Myocyte (in vitro differentiated cells): Measurements from ENCODE around the gene DAO. TPM values are rescaled to one million over a fixed set of nuclear protein-coding genes. Genes with fewer than 3 reads are reported as not detected.

Experiments
- DNase-seq: peaks from one replicate; pipeline ENCODE4 v3.0.0-alpha.2; 2012; ENCODE audit warnings: low read depth
- microRNA counts: library from miRNA; unstranded; fragments of <30 nt; microRNA quantifications from one replicate; lab custom pipeline; 2016
- microRNA-seq: library from miRNA; unstranded; fragments of <30 nt; microRNA quantifications from one replicate; pipeline ENCODE4, GENCODE V29; 2016
- total RNA-seq: library from RNA; depleted of rRNA; stranded (reverse); fragments of >200 nt; gene quantifications from 2 replicates; pipeline ENCODE4 v1.2.3, GENCODE V29; 2014

DAO gene
- total RNA-seq, 1 donor from 2014 or later: not detected

DNA sequence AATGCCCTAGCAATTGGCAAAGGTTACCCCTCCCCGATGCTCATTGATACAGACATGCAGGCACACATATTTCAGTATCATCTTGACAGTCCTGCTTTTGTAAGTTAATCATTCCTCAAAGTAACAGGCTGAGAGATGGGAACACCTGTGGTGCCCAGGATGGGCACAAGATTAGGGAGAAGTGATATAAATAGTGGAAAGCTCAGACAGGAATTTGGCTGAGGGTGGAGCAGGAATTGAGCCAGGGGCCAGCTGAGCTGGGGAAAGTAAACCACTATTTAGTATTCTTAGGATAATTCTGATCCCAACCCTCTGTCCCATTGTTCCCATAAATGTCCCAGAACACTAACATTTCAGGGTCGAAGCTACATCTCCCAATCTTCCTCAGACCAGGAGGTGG lies 38.3 kb downstream of the DAO start:
- DNase-seq: peak; percentile 64

DNA sequence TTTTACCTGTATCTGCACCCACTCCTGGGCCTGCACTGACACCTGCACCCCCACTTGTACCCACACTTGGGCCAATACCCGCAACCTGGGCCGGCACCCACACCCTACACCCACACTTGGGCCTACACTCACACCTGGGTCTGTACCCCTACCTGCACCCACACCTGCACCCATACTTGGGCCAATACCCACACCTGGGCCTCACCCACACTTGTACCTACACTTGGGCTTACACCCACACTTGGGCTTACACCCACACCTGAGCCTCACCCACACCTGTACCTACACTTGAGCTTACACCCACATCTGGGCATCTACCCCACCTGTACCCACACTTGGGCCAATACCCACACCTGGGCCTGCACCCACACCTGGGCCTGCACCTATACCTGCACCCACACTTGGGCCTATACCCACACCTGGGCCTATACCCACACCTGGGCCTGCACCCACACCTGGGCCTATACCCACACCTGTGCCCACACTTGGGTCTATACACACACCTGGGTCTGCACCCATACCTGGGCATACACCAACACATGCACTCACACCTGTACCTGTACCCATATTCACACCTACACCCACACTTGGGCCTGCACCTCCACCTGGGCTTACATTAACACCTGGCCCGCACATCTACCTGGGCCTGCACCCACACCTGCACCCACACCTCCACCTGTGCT lies 39.2 kb downstream of the DAO start:
- DNase-seq: no peak

DNA sequence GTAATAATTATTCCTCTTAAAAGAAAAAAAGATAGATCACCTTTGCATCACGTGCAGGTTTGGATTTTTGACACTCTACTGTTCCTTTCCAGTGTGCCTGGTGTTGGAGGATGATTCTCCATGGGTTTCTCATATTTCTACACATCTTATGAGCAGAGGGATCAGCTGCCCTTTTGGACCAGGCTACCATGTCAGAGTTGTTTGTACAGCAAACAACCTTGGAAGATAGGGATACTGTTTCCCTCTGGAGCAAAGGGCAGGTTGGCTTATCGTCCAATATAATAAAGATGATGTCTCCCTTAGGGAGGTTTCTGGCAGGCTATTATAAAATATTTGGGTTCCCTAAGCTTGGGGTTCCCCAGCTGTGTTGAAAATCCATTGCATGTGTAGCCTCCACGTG lies 42.1 kb downstream of the DAO start:
- DNase-seq: no peak

DNA sequence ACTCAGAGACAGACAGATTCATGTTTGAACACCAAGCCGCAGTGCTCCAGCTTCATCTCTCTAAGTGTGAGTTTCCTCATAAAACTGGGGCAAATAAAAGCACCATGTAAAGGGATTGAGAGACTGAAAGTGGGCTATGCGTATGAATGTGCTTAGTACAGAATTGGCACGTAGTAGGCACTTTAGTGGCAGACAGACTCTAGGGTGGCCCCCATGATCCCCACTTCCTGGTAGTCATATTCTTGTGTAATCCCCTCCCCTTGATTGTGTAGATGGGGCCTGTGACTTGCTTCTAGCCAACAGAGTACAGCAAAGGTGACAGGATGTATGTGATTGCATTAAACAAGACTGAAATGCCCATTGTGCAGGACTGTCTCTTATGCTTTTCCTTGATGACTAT lies 43.0 kb downstream of the DAO start:
- DNase-seq: no peak

DNA sequence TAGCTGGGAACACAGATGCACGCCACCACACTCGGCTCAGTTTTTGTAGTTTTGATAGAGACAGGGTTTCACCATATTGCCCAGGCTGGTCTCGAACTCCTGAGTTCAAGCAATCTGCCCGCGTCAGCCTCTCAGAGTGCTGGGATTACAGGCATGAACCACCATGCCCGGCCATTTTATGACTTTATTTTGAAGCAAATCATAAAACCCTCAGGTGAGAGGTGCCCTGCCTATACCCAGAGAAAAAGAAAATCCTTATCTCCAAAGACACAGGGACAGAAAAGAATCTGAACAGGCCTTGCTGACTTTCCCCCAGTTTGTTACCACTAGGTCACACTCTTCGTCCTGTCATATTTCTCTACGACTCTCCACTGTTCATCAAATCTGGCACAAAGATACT lies 48.8 kb downstream of the DAO start:
- no peak for DNase-seq

DNA sequence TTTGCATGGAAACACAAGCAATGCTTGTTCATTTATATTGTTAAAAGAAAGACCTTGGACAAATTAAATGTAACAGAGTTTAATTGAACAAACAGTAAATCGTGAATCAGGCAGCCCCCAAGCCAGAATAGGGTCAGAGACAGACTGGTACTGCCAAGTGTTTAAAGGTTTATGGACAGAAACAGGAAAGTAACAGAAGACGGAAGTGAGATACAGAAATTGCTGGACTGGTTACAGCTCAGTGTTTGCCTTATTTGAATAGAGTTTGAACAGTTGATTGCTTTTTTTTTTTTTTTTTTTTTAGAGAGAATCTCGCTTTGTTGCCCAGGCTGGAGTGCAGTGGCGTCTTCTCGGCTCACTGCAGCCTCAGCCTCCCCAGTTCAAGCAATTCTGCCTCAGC lies 50.3 kb downstream of the DAO start:
- no peak for DNase-seq

DNA sequence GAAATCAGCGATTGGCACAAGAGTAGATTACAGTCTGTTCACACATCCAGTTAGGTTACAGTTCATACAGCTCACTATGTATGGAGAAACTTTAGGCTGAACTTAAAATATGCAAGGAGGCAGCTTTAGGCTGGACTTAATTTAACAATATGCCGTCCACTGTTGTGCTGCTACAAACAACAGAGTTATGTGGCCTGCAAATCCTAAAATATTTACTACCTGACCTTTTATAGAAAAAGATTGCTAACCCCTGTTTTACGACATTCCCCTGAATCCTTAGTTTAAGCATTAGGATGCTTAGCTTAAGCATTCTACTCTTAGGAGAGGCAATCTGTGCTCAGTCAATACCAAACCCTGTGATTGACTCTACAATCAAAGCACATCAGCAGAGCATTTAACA lies 50.9 kb downstream of the DAO start:
- DNase-seq: no peak

DNA sequence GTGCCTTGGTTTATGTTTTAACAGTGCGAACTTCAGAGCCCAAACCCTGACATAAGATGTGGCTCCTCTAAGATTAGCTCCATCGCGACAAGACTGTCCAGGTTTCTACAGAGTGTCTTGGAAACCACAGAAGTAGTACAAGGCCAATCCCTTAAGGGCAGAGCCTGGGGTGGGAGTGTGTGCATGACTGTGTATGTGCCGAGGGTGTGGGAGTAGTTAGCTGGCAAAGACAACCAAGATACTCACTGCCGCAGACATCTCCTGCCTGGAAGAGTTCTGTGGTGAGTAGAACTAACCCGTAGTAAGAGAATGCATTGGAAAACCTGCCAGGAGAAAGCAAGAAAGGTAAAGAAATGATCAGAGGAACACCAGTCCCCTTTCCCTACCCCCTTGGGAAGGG lies 54.1 kb downstream of the DAO start:
- no peak for DNase-seq

DNA sequence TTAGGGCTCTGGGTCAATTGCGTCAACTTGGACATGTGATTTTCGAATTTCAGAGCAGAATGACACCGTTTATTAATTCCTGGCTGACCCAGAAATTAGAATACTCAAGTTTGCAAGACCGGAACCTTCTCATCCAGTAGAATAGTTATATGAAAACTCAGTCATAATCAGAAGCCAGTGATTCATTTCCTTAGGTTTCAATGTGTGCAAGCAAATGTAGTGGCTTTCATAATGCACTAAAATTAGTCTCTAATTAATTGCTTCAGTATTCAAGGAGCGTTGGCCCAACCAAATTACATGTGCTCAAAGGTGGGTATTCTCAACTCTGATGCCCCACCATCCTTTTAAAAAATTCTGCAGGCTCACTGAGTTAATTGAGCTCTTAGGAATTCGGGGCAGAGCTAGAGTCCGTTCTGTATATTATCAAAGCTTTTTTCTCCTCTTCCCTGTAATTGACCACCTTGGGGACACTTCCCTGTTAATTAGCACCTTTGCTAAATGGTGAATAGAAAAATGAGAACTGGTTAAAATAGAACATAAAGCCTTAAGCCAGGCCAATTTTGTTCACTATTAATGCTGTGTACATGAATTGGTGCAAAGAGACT lies 55.4 kb downstream of the DAO start:
- DNase-seq: no peak

DNA sequence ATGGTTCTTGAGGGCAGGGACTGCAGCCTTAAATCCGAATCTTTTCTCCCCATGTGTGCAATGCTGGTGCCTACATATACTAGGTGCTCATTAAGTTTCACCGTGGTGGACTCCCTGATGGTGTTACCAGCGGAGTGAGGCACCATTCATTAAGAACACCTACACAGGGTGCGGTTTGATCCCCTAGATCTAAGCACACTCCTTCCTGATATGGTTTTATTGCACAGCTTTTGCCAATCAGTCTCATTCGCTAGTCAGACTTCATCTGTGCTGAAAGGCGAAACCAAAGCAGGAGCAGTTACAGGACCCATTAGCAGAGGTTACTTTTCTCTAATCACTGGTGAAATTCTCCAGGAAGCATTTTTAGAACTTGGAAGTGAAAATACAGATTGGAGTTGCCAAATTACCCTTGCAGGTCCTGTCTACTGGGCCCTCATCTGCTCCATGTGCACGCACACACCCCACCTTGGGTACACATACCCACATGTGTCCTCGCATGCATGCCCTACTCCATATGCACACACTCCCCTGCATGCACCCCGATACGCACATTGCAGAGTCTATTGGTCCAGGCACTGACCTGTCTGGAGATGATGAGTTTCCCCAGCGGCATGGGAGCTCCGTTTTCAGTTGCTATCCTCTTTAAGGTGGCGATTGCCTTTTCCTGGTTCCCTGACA lies 58.5 kb downstream of the DAO start:
- no peak for DNase-seq

DNA sequence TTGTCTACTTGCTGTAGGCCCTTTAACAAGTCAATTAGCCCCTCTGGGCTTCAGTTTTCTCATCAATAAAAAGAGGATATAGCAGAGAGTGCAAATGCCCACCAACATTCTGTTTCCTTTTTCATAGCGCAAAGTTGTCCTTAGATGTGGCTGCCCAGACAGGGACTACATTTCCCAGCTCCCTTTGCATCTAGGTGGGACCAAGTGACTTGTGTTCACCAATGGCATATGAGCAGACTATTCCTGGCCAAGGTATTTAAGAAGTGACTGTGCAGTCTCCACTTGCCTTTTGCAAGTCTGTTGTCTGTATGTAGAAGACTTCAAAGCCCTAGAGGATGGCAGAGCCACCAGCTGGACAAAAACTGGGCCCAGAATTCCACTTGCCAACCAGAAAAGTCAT lies 59.7 kb downstream of the DAO start:
- peak; percentile 40 for DNase-seq

DNA sequence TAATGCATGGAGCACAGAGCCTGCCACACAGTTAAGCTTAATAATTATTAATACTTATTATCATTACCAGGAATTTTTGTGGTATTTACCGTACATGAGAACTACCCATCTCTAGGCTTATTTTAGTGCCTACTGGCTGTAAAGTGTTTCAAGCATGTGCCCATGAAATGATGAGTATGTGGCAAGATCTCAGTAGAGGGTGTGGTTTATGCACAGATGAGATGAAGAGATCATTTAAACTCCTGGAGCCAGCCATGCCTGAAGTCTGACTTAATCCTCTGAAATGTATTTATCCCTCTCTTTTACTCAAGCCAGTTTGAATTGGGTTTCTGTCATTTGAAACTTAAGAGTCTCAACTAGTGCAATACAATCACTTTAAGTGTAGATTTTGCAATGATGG lies 60.2 kb downstream of the DAO start:
- DNase-seq: no peak

DNA sequence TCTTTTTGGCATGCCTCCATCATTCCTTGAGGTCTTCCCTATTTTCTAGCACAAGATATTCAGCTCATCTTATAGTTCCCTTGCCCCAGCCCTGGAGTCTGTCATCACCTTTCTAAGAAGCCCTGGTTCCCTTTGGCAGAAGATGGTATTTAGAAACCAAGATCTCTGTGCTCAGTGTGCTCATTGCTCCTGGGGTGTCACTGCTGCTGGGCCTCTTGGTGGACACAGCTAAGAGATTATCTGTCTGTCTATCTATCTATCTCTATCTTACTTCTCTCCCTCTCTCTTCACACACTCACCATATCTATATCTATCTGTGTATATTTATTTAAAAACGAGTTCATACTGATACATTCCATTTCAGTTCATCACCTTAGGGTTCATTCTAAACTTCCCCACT lies 67.2 kb downstream of the DAO start:
- no peak for DNase-seq

DNA sequence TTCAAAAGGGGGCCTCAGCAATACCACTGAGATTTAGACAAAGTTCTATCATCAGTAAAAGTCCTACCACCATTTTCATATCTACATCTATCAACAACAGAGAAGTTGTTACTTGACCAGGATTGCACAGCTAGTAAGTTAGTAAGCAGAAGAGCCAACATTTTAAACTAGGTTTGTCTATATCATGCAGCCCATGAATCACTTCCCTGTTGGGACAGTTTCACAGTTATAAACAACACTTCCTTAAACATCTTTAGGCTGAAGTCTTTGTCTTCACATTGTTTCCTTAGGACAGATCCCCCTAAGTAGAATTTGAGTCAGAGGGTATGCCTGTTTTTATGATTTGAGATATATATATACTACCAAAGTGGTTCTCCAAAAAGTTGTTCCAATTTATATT lies 68.5 kb downstream of the DAO start:
- no peak for DNase-seq

DNA sequence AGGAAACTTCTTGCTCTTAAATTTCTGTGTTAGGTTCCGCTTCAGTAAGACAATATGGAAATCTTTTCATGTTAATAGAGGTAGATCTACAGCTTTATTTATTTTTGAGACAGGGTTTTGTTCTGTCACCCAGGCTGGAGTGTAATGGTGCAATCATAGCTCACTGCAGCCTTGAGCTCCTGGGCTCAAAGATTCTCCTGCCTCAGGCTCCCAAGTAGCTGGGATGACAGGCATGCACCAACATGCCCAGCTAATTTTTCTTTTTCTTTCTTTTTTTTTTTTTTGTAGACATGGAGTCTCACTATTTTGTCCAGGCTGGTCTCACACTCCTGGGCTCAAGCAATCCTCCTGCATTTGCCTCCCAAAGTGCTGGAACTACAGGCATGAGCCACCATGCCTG lies 70.1 kb downstream of the DAO start:
- DNase-seq: no peak

MicroRNAs encoded within 50 kb of the gene (microRNA counts, 767-probe panel; counts per million panel counts)
- not detected for microRNA hsa-miR-619 (lab: Ali Mortazavi, UCI)

Small RNAs within 50 kb of the gene (microRNA-seq; reads per million reads assigned to microRNA genes)
- not detected for gene MIR619

Other genes starting within 250 kb of the DAO start
- 2.4 and 2.9 TPM in 2 replicates for gene SELPLG, start 246.2 kb upstream of the DAO start, total RNA-seq
- 80.3 and 85.3 TPM in 2 replicates for gene CORO1C, start 148.6 kb upstream of the DAO start, total RNA-seq
- 12.2 and 14.3 TPM in 2 replicates for gene SSH1, start 22.5 kb upstream of the DAO start, total RNA-seq
- gene SVOP, start 141.0 kb downstream of the DAO start, total RNA-seq: under 0.01 and 0.03 TPM in 2 replicates
- gene USP30, start 172.5 kb downstream of the DAO start, total RNA-seq: 14.0 and 16.2 TPM in 2 replicates
- 9.3 and 16.1 TPM in 2 replicates for gene ALKBH2, start 213.4 kb downstream of the DAO start, total RNA-seq
- gene UNG, start 217.5 kb downstream of the DAO start, total RNA-seq: 29.8 and 36.0 TPM in 2 replicates
- gene ACACB, start 236.5 kb downstream of the DAO start, total RNA-seq: 8.7 and 10.5 TPM in 2 replicates